Endothelial cell of umbilical vein (primary cell): ENCODE measurements around the gene EVI2B. TPM values are rescaled to one million over a fixed set of nuclear protein-coding genes. Genes with fewer than 3 reads are reported as not detected.
A peak's percentile ranks its signal among the peaks of the same experiment; 100 is the strongest.

Source experiments
- BruUV-seq: library from RNA; stranded (reverse); fragments of 400-500 nt; replicated peaks from 2 replicates; lab custom pipeline; 2021; lab: Mats Ljungman, UMichigan
- CTCF ChIA-PET: fragments of 300-600, 350-600 bp; sonication (Branson Sonifier 250); formaldehyde crosslinking; loops from one replicate; lab custom pipeline; 2021; ENCODE audit warnings: antibody characterized with exemption, inconsistent platforms; lab: Charles Lee
- POLR2A ChIA-PET: fragments of 300-600, 350-600 bp; sonication (Branson Sonifier 250); formaldehyde crosslinking; loops from one replicate; lab custom pipeline; 2021; ENCODE audit warnings: antibody characterized with exemption, inconsistent platforms; lab: Charles Lee
- DNase-seq: peaks from one replicate; pipeline ENCODE4 v3.0.0-alpha.2; 2011; ENCODE audit warnings: low read depth, low spot score
- FAIRE-seq: peaks from 2 replicates; lab custom pipeline; 2011; peaks lifted over from hg19 to GRCh38; lab: Jason Lieb, UNC
- H2AFZ ChIP-seq: 2 replicates; pipeline ENCODE4 v1.6.0; 2012; ENCODE audit warnings: low read depth, low read length, control low read depth, inconsistent platforms
- H3K27ac ChIP-seq: 2 replicates; pipeline ENCODE4 v1.5.1; 2011; ENCODE audit warnings: low read depth, mild to moderate bottlenecking, control low read depth, low read length, moderate library complexity; ENCODE audit not compliant: insufficient read depth
- H3K27me3 ChIP-seq, 2 experiments: 2 replicates each; pipeline versions ENCODE4 v1.6.0 to v1.6.1; 2011; ENCODE audit warnings: low read length in 2 of 2, mixed read lengths in 1 of 2; ENCODE audit not compliant: control insufficient read depth in 2 of 2, insufficient read depth in 2 of 2
- H3K36me3 ChIP-seq, 2 experiments: 2 replicates in 1 of 2; 3 replicates in 1 of 2; pipeline ENCODE4 v1.5.1; 2011; ENCODE audit warnings: low read length in 2 of 2, mild to moderate bottlenecking in 1 of 2, moderate library complexity in 1 of 2; ENCODE audit not compliant: control insufficient read depth in 2 of 2, insufficient read depth in 2 of 2; ENCODE audit errors: extremely low read depth in 1 of 2
- H3K4me1 ChIP-seq: 3 replicates; pipeline ENCODE4 v1.5.1; 2011; ENCODE audit warnings: mild to moderate bottlenecking, low read length; ENCODE audit not compliant: control insufficient read depth, insufficient read depth; ENCODE audit errors: extremely low read depth
- H3K4me2 ChIP-seq: 2 replicates; pipeline ENCODE4 v1.6.1; 2011; ENCODE audit warnings: low read length, control low read depth, mixed read lengths; ENCODE audit not compliant: insufficient read depth
- H3K4me3 ChIP-seq, 3 experiments: fragments of 200-600 bp in 1 of 3; sonication (generic), shearing (Covaris generic) in 1 of 3; replicated peaks in 1 of 3; 2 replicates each; pipeline ENCODE4 v1.5.1; 2011 to 2016; ENCODE audit warnings: control low read depth in 3 of 3, low read length in 3 of 3, mild to moderate bottlenecking in 2 of 3, inconsistent platforms in 1 of 3, low read depth in 1 of 3, moderate library complexity in 1 of 3; ENCODE audit not compliant: insufficient read depth in 1 of 3
- H3K79me2 ChIP-seq: 2 replicates; pipeline ENCODE4 v1.6.0; 2012; ENCODE audit warnings: low read length, inconsistent platforms; ENCODE audit not compliant: control insufficient read depth, insufficient read depth
- H3K9ac ChIP-seq: replicated peaks from 2 replicates; pipeline ENCODE3; 2011; ENCODE audit warnings: low read length, control low read depth; ENCODE audit not compliant: insufficient read depth; ENCODE audit errors: extremely low read depth
- H3K9me1 ChIP-seq: replicated peaks from 3 replicates; pipeline ENCODE4 v1.6.0; 2011; ENCODE audit warnings: mild to moderate bottlenecking, low read length; ENCODE audit not compliant: control insufficient read depth, insufficient read depth; ENCODE audit errors: extremely low read depth
- H3K9me3 ChIP-seq: replicated peaks from 2 replicates; pipeline ENCODE4 v1.5.1; 2012; ENCODE audit warnings: low read length, inconsistent platforms; ENCODE audit not compliant: control insufficient read depth, insufficient read depth
- H4K20me1 ChIP-seq: replicated peaks from 2 replicates; pipeline ENCODE3; 2011; ENCODE audit warnings: mild to moderate bottlenecking, low read length; ENCODE audit not compliant: control insufficient read depth, insufficient read depth; ENCODE audit errors: extremely low read depth
- FOS ChIP-seq: IDR thresholded peaks from 2 replicates; pipeline ENCODE4 v1.6.1; 2011; ENCODE audit warnings: mild to moderate bottlenecking, low read length, moderate library complexity, borderline replicate concordance; ENCODE audit not compliant: insufficient read depth
- GATA2 ChIP-seq: IDR thresholded peaks from 2 replicates; pipeline ENCODE4 v1.7.0; 2011; ENCODE audit warnings: low read depth, mild to moderate bottlenecking, moderate library complexity, mixed read lengths, low read length; ENCODE audit not compliant: insufficient read length, insufficient read depth
- JUN ChIP-seq: IDR thresholded peaks from 2 replicates; pipeline ENCODE4 v1.6.1; 2011; ENCODE audit warnings: borderline replicate concordance, low read depth; ENCODE audit not compliant: insufficient read length, insufficient read depth
- POLR2A ChIP-seq: IDR thresholded peaks from 2 replicates; pipeline ENCODE4 v1.6.1; 2012; ENCODE audit warnings: low read depth, mild to moderate bottlenecking, control low read depth, low read length
- POLR2AphosphoS5 ChIP-seq: IDR thresholded peaks from 2 replicates; pipeline ENCODE4 v1.6.1; 2012; ENCODE audit warnings: low read depth, mild to moderate bottlenecking, control low read depth, low read length, moderate library complexity; ENCODE audit not compliant: insufficient read depth
- dilution Hi-C: fragments of 300-500 bp; cut with MboI; formaldehyde crosslinking; loops from one replicate; pipeline ENCODE4 v1.15.0; 2019; ENCODE audit warnings: low sequenced_read_pairs; ENCODE audit not compliant: extremely low pct_ligation_motif_present
- intact Hi-C: fragments of 100-400 bp; cut with micrococcal nuclease; formaldehyde crosslinking; loops from one replicate; pipeline ENCODE4 v1.10.0; 2022
- polyA plus RNA-seq, 4 experiments: library from polyadenylated mRNA; depleted of rRNA in 3 of 4; stranded (reverse) in 3 of 4; unstranded in 1 of 4; fragments of >200 nt; gene quantifications; 2 replicates each; pipeline versions ENCODE4 v1.2.1 to v1.2.3, GENCODE V29; 2011 to 2012; ENCODE audit warnings: missing spikeins in 1 of 4
- total RNA-seq: library from RNA; stranded (reverse); gene quantifications from 2 replicates; pipeline ENCODE4 v1.2.3, GENCODE V29; 2021
- TF ChIP-seq, protein P1 (sequence below): IDR thresholded peaks from 2 replicates; pipeline ENCODE4 v1.6.1; 2011; ENCODE audit not compliant: insufficient read depth, insufficient read length
- TF ChIP-seq, protein P2 (sequence below), 2 donors: IDR thresholded peaks; 1 replicate in 1 of 2; 2 replicates in 1 of 2; pipeline ENCODE4 v1.5.1; 2011; ENCODE audit warnings: low read length in 2 of 2, mild to moderate bottlenecking in 2 of 2, moderate library complexity in 2 of 2, control low read depth in 1 of 2, inconsistent platforms in 1 of 2, low read depth in 1 of 2; ENCODE audit not compliant: insufficient read depth in 1 of 2; ENCODE audit errors: extremely low read depth in 1 of 2

The EVI2B gene
- total and polyA plus RNA-seq, 2 donors (not counting 3 experiments of a cell fraction or from before 2014, with no cell fraction given), result 1.7 to 1.9 TPM

DNA sequence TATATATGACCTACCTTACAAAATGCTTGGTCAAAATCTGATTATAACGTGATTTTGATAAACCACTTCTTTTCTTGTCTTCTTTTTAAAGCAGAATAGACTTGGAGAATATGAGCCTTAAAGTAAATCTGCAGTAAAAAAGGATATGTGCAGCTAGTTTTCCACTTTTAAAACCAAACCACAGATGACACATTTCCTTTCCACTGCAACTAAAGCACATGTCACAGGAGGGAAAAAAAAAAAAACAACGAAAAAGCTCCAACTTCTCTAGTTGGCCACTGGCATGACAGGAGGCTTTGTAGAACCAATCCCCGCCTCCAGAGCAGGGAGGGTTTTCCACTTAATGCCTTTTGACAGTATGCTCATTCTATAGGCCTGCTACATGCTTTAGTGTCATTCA lies 7.6 kb upstream of the EVI2B start, which contains the start of gene EVI2A:
Gene EVI2A (minus strand): TSS at position 142 of the 400 bp plus-strand sequence. CDS start 2,609 bp downstream, outside the sequence.
- Histone ChIP-seq H3K4me2 (peak within 1 kb of the TSS; percentile 40), H3K9me1 (no peaks in the 10 kb centered on the region), H2AFZ (no peak within 1 kb of the TSS), H3K36me3 (peaks cover 0 to 2% of the 10 kb centered on the region in 2 experiments), H4K20me1 (no peaks in the 10 kb centered on the region), H3K9ac (no peak within 1 kb of the TSS), H3K4me1 (peaks cover 11% of the 10 kb centered on the region), H3K27ac (peak within 1 kb of the TSS; percentile 39), H3K4me3 (no peak within 1 kb of the TSS), H3K9me3 (no peaks in the 10 kb centered on the region), H3K27me3 (no peaks in the 10 kb centered on the region), H3K79me2 (no peaks in the 10 kb centered on the region)
- intact Hi-C loops, result no loop called here
- dilution Hi-C loops, result no loop called here
- no TSS peak for BruUV-seq
- CTCF ChIA-PET, result interaction anchor here (1.4 kb wide), 1 partner anchor 17 kb away, joined by 3 read pairs; no protein-coding TSS in a partner anchor
- TF ChIP-seq GATA2, result no peak
- TF ChIP-seq FOS, result peak; percentile 53
- TF ChIP-seq, protein P1, sequence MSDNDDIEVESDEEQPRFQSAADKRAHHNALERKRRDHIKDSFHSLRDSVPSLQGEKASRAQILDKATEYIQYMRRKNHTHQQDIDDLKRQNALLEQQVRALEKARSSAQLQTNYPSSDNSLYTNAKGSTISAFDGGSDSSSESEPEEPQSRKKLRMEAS, result no peak
- TF ChIP-seq POLR2A, result no peak
- no peak for TF ChIP-seq JUN
- TF ChIP-seq POLR2AphosphoS5, result no peak
- TF ChIP-seq, protein P2, sequence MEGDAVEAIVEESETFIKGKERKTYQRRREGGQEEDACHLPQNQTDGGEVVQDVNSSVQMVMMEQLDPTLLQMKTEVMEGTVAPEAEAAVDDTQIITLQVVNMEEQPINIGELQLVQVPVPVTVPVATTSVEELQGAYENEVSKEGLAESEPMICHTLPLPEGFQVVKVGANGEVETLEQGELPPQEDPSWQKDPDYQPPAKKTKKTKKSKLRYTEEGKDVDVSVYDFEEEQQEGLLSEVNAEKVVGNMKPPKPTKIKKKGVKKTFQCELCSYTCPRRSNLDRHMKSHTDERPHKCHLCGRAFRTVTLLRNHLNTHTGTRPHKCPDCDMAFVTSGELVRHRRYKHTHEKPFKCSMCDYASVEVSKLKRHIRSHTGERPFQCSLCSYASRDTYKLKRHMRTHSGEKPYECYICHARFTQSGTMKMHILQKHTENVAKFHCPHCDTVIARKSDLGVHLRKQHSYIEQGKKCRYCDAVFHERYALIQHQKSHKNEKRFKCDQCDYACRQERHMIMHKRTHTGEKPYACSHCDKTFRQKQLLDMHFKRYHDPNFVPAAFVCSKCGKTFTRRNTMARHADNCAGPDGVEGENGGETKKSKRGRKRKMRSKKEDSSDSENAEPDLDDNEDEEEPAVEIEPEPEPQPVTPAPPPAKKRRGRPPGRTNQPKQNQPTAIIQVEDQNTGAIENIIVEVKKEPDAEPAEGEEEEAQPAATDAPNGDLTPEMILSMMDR (IDR thresholded peaks at IDR 0.05; ENCODE audit: extremely low read depth in 1 of 2, insufficient read depth in 1 of 2, low read depth in 1 of 2, low read length in 2 of 2), result no peak
- DNase-seq (peak; percentile 57), FAIRE-seq (peak; percentile 78)
- POLR2A ChIA-PET, result interaction anchor here (0.5 kb wide), 1 partner anchor 79 kb away, joined by 3 read pairs; no protein-coding TSS in a partner anchor
